Type B pancreatic cell (in vitro differentiated cells): ENCODE measurements around the gene LIMA1. TPM values are rescaled to one million over a fixed set of nuclear protein-coding genes. Genes with fewer than 3 reads are reported as not detected.

Experiments used
- DNase-seq: peaks from one replicate; pipeline ENCODE4 v3.0.0; 2021; ENCODE audit warnings: mixed read lengths; ENCODE audit not compliant: unreplicated experiment; ENCODE audit errors: extremely low spot score
- H3K27ac Mint-ChIP-seq: 2 replicates; pipeline ENCODE4 v1.8.0; 2021; ENCODE audit warnings: mild to moderate bottlenecking, mixed read lengths
- H3K27me3 Mint-ChIP-seq: 2 replicates; pipeline ENCODE4 v1.8.0; 2021; ENCODE audit warnings: mixed read lengths
- H3K36me3 Mint-ChIP-seq: 2 replicates; pipeline ENCODE4 v1.8.0; 2021; ENCODE audit warnings: mixed read lengths
- H3K4me1 Mint-ChIP-seq: one replicate; pipeline ENCODE4 v1.8.0; 2021; ENCODE audit warnings: mixed read lengths; ENCODE audit not compliant: unreplicated experiment
- H3K4me3 Mint-ChIP-seq: 2 replicates; pipeline ENCODE4 v1.8.0; 2021; ENCODE audit warnings: mild to moderate bottlenecking, mixed read lengths
- H3K9me3 Mint-ChIP-seq: 2 replicates; pipeline ENCODE4 v1.8.0; 2021; ENCODE audit warnings: mixed read lengths
- total RNA-seq: library from RNA; stranded (reverse); gene quantifications from 2 replicates; pipeline ENCODE4 v1.2.1, GENCODE V29; 2021; ENCODE audit warnings: low replicate concordance
- TF ChIP-seq, protein P1 (sequence below): fragments of 200-600 bp; sonication (generic); conservative IDR thresholded peaks from 2 replicates; pipeline ENCODE4 v1.5.0; 2021; ENCODE audit warnings: antibody characterized with exemption, mild to moderate bottlenecking

Gene LIMA1
- total RNA-seq, 1 donor from 2014 or later: 54.4 TPM

GRCh38 chr12:50287271-50287670 lies 4.0 kb upstream of the LIMA1 start:
- H3K27ac Mint-ChIP-seq: no peak overlapping the region
- H3K9me3 Mint-ChIP-seq: peaks cover 5% of the 10 kb centered on the region
- H3K4me1 Mint-ChIP-seq: peaks cover 4% of the 10 kb centered on the region

DNA sequence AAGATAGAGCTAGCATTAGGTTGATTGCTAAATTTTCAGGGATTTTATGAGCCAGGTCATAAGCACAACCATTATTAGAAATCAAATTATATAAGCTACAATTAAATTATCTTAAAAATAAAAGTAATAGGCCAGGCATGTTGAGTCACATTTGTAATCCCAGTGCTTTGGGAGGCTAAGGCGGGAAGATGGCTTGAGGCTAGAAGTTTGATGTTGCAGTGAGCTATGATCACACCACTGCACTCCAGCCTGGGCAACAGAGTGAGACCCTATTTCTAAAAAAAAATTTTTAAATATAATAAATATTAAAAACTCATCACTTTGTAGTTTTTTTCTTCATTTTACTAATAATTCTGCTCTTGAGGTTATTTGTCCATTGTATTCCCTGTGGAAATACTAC lies 1.9 kb upstream of the LIMA1 start:
- peak overlapping the region; percentile 54 for H3K4me3 Mint-ChIP-seq
- H3K27me3 Mint-ChIP-seq: peaks cover 4% of the 10 kb centered on the region
- TF ChIP-seq, protein P1, sequence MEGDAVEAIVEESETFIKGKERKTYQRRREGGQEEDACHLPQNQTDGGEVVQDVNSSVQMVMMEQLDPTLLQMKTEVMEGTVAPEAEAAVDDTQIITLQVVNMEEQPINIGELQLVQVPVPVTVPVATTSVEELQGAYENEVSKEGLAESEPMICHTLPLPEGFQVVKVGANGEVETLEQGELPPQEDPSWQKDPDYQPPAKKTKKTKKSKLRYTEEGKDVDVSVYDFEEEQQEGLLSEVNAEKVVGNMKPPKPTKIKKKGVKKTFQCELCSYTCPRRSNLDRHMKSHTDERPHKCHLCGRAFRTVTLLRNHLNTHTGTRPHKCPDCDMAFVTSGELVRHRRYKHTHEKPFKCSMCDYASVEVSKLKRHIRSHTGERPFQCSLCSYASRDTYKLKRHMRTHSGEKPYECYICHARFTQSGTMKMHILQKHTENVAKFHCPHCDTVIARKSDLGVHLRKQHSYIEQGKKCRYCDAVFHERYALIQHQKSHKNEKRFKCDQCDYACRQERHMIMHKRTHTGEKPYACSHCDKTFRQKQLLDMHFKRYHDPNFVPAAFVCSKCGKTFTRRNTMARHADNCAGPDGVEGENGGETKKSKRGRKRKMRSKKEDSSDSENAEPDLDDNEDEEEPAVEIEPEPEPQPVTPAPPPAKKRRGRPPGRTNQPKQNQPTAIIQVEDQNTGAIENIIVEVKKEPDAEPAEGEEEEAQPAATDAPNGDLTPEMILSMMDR: no peak
- H3K27ac Mint-ChIP-seq: no peak overlapping the region
- no peaks in the 10 kb centered on the region for H3K36me3 Mint-ChIP-seq
- DNase-seq: no peak
- H3K4me1 Mint-ChIP-seq: peaks cover 8% of the 10 kb centered on the region
- H3K9me3 Mint-ChIP-seq: no peaks in the 10 kb centered on the region

More at GRCh38 chr12:50287271-50287670, 4.0 kb upstream of the LIMA1 start:
- no peak for DNase-seq
- TF ChIP-seq, protein P1: no peak
- peaks cover 5% of the 10 kb centered on the region for H3K36me3 Mint-ChIP-seq
- no peaks in the 10 kb centered on the region for H3K27me3 Mint-ChIP-seq
- no peak overlapping the region for H3K4me3 Mint-ChIP-seq

DNA sequence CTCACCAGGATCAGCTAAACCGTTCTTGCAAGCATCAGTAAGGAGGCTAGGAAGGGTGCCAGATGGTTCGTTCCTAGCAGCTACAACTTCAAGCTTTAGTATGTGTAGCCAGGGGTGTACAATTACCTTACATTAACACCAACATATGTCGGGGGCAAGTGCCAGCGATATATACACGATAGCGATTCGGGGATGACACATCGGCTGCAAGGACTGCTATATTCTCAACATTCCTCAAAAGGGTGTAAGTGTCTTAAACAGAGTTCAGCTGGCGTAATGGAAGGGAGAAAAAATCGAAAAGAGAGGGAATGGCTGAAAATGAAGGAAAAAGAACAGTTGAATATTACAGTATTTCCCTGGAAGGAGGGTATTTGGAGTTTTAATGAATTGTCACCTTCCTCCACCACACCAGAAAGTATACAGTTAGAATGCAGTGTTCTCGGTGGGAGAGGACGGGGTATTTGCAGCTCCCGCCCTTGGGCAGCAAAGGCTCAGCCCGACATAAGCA lies 545 bp downstream of the LIMA1 start:
- Mint-ChIP-seq H3K36me3 (no peaks in the 10 kb centered on the region), H3K4me1 (peaks cover 8% of the 10 kb centered on the region), H3K27ac (peak overlapping the region; percentile 89), H3K4me3 (peak overlapping the region; percentile 90), H3K9me3 (no peaks in the 10 kb centered on the region), H3K27me3 (peaks cover 4% of the 10 kb centered on the region)
- DNase-seq: no peak
- TF ChIP-seq, protein P1: no peak

DNA sequence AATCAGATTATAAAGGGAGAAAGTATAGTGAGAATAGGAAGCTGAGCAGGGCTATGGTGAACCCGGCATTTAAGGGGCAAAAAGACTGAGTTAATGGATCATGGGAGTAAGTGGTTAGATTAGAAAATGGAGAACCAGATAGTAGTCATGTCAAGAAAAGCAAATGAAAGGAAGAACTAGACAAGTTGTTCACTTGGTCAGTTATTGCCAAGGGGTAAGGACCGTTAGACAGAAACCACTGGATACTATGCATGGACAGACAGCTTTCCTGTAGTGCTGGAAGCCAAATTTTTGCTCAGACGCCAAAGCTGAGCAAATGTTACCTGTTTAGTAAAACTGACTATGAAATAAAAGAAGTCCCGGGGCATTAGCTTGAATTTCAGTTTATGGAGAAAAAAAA lies 3.8 kb downstream of the LIMA1 start:
- DNase-seq: no peak
- H3K27me3 Mint-ChIP-seq: peaks cover 4% of the 10 kb centered on the region
- no peak overlapping the region for H3K4me3 Mint-ChIP-seq
- TF ChIP-seq, protein P1: no peak
- H3K36me3 Mint-ChIP-seq: no peaks in the 10 kb centered on the region
- H3K4me1 Mint-ChIP-seq: peaks cover 30% of the 10 kb centered on the region
- no peaks in the 10 kb centered on the region for H3K9me3 Mint-ChIP-seq
- H3K27ac Mint-ChIP-seq: no peak overlapping the region

GRCh38 chr12:50276912-50277671 lies 6.2 kb downstream of the LIMA1 start:
- Mint-ChIP-seq H3K4me3 (no peak overlapping the region), H3K9me3 (no peaks in the 10 kb centered on the region), H3K27me3 (peaks cover 2% of the 10 kb centered on the region), H3K4me1 (peaks cover 31% of the 10 kb centered on the region), H3K27ac (peak overlapping the region; percentile 51), H3K36me3 (no peaks in the 10 kb centered on the region)
- TF ChIP-seq, protein P1: no peak
- no peak for DNase-seq
